ENCODE measurements around the gene MRGPRG. TPM values are rescaled to one million over a fixed set of nuclear protein-coding genes. Genes with fewer than 3 reads are reported as not detected.

The MRGPRG gene
- total and polyA plus RNA-seq, 9 of the 15 experiments (the other 6 are each of a cell fraction or from before 2014, with no cell fraction given) = not detected

- TF ChIP-seq ETV1 (tag; conservative IDR thresholded peaks at IDR 0.05; ENCODE audit: low read depth) (no peak), SOX6 (IDR thresholded peaks at IDR 0.05) (no peak), MEIS2 (IDR thresholded peaks at IDR 0.05; ENCODE audit: partially characterized antibody) (no peak), LCOR (CRISPR knock-in tag; IDR thresholded peaks at IDR 0.05) (no peak), HMG20A (CRISPR knock-in tag; conservative IDR thresholded peaks at IDR 0.05) (no peak), SNIP1 (IDR thresholded peaks at IDR 0.05; ENCODE audit: low read depth) (no peak)
These were observed 36.2 kb downstream of the MRGPRG start (continued) for GRCh38 chr11:3182462-3182852.

GRCh38 chr11:3181725-3182461 lies 36.7 kb downstream of the MRGPRG start:
- H3K4me3 ChIP-seq = no peak overlapping the region
- in situ Hi-C loops (cut with MboI) = no loop called here
- CTCF ChIA-PET (ENCODE audit: low intra/inter-chr PET ratio) = no interaction called here
- TF ChIP-seq MLLT1 (IDR thresholded peaks at IDR 0.05) (peak in 1 of 2 experiments; percentile 97; a peak in 2 of 4 replicates), PKNOX1 (IDR thresholded peaks at IDR 0.05) (peak; percentile 72), REST (IDR thresholded peaks at IDR 0.05; ENCODE audit: borderline replicate concordance) (peak; percentile 54), REST (CRISPR knock-in tag; IDR thresholded peaks at IDR 0.05; ENCODE audit: low read depth) (no peak)

More at GRCh38 chr11:3181725-3182461, 36.7 kb downstream of the MRGPRG start:
- ATAC-seq = no peak
- 53% methylated on average over 10 of the region's 12 CpGs for WGBS (ENCODE audit: insufficient coverage, low coverage, missing lambda C conversion rate)
- intact Hi-C loops (cut with micrococcal nuclease) = no loop called here
- Histone ChIP-seq H3K79me2 (ENCODE audit: control insufficient read depth, insufficient read depth, low read length) (no peaks in the 10 kb centered on the region), H3K4me1 (replicated peaks in 1 of 2; ENCODE audit: control insufficient read depth in 2 of 2, insufficient read depth in 2 of 2, low read length in 2 of 2) (peaks cover 0 to 9% of the 10 kb centered on the region in 2 experiments; a peak in 2 of 5 replicates), H3K27me3 (ENCODE audit: control insufficient read depth in 2 of 2, insufficient read depth in 2 of 2, low read length in 2 of 2) (no peaks in the 10 kb centered on the region), H3K27ac (ENCODE audit: extremely low read depth, low read depth, low read length) (no peak overlapping the region), H3K36me3 (ENCODE audit: control insufficient read depth, insufficient read depth, low read length) (no peaks in the 10 kb centered on the region), H3K9ac (ENCODE audit: insufficient read depth in 1 of 2, low read depth in 2 of 2, low read length in 2 of 2) (no peak overlapping the region; a peak in 1 of 4 replicates), H3K9me3 (replicated peaks; ENCODE audit: control insufficient read depth, insufficient read depth, low read depth, low read length) (peaks cover 4% of the 10 kb centered on the region; the same call in 1 of the 2 replicates), H3K9me1 (ENCODE audit: control insufficient read depth, insufficient read depth, low read length) (no peaks in the 10 kb centered on the region), H2AFZ (ENCODE audit: low read depth, low read length) (0 out of 2 replicates have a peak overlapping the region, but pooled peaks have one; percentile 9), H3K4me2 (ENCODE audit: insufficient read depth, low read length) (no peak overlapping the region), H4K20me1 (replicated peaks; ENCODE audit: control insufficient read depth, insufficient read depth, low read length) (no peaks in the 10 kb centered on the region)
- no peak for DNase-seq (ENCODE audit: extremely low read depth in 1 of 4, low spot score in 3 of 4)
- BruUV-seq (replicated peaks) = no TSS peak
- FAIRE-seq = no peak
- POLR2A ChIA-PET = interaction anchor here (1.3 kb wide), 1 partner anchor 8 kb away, joined by 3 read pairs; no protein-coding TSS in a partner anchor

Data from K562 (cell line).